WTC11 (cell line): ENCODE data around the gene OXGR1. TPM values are rescaled to one million over a fixed set of nuclear protein-coding genes. Genes with fewer than 3 reads are reported as not detected.

Experiments
- ATAC-seq: fragments of 200-7000 bp; cut with Tn5 transposase; 2 replicates; pipeline ENCODE4 v1.10.0; 2021; ENCODE audit warnings: mild to moderate bottlenecking, moderate library complexity
- CTCF ChIA-PET: fragments of 300-600 bp; sonication (Branson Sonifier 250); formaldehyde crosslinking; loops from one replicate; lab custom pipeline; 2021; ENCODE audit warnings: antibody characterized with exemption; lab: Charles Lee
- POLR2A ChIA-PET: fragments of 350-600 bp; sonication (Branson Sonifier 250); formaldehyde crosslinking; loops from one replicate; lab custom pipeline; 2021; ENCODE audit warnings: antibody characterized with exemption; lab: Charles Lee
- DNase-seq: peaks from one replicate; pipeline ENCODE4 v3.0.0; 2021; ENCODE audit warnings: low spot score
- H3K27ac Mint-ChIP-seq: 2 replicates; pipeline ENCODE4 v1.8.0; 2021; ENCODE audit warnings: mixed read lengths
- H3K27me3 Mint-ChIP-seq: 2 replicates; pipeline ENCODE4 v1.8.0; 2021; ENCODE audit warnings: low read depth, mild to moderate bottlenecking, moderate library complexity, mixed read lengths
- H3K36me3 Mint-ChIP-seq: 2 replicates; pipeline ENCODE4 v1.8.0; 2021; ENCODE audit warnings: mixed read lengths
- H3K4me1 Mint-ChIP-seq: 2 replicates; pipeline ENCODE4 v1.8.0; 2022; ENCODE audit warnings: mixed read lengths
- H3K4me3 Mint-ChIP-seq: 2 replicates; pipeline ENCODE4 v1.8.0; 2021; ENCODE audit warnings: mild to moderate bottlenecking, moderate library complexity, mixed read lengths
- H3K9me3 Mint-ChIP-seq: 2 replicates; pipeline ENCODE4 v1.8.0; 2021; ENCODE audit warnings: mixed read lengths
- ATF1 ChIP-seq: sonication (generic); formaldehyde crosslinking; IDR thresholded peaks from 2 replicates; pipeline ENCODE4 v1.8.1; 2023; ENCODE audit warnings: mild to moderate bottlenecking, moderate library complexity, missing genetic modification reagents
- CBFB ChIP-seq: sonication (generic); formaldehyde crosslinking; IDR thresholded peaks from 2 replicates; pipeline ENCODE4 v1.8.1; 2022; ENCODE audit warnings: mild to moderate bottlenecking, low read depth, missing genetic modification reagents
- CREB1 ChIP-seq: sonication (generic); formaldehyde crosslinking; IDR thresholded peaks from 2 replicates; pipeline ENCODE4 v1.8.0; 2023; ENCODE audit warnings: mild to moderate bottlenecking, missing genetic modification reagents
- ESRRA ChIP-seq: sonication (generic); formaldehyde crosslinking; IDR thresholded peaks from 2 replicates; pipeline ENCODE4 v1.8.1; 2022; ENCODE audit warnings: mild to moderate bottlenecking, missing genetic modification reagents, borderline replicate concordance
- ETV6 ChIP-seq: sonication (generic); formaldehyde crosslinking; IDR thresholded peaks from 2 replicates; pipeline ENCODE4 v1.8.1; 2022; ENCODE audit warnings: mild to moderate bottlenecking, missing genetic modification reagents
- NFATC4 ChIP-seq: fragments of 250-450 bp; sonication (Bioruptor Pico); IDR thresholded peaks from 2 replicates; pipeline ENCODE4 v1.9.0; 2021; ENCODE audit warnings: mild to moderate bottlenecking
- NR3C1 ChIP-seq: sonication (generic); formaldehyde crosslinking; conservative IDR thresholded peaks from 2 replicates; pipeline ENCODE4 v1.8.1; 2023; ENCODE audit warnings: low read depth, mild to moderate bottlenecking, missing genetic modification reagents
- OVOL2 ChIP-seq: fragments of 250-450 bp; sonication (Bioruptor Pico); IDR thresholded peaks from 2 replicates; pipeline ENCODE4 v1.9.0; 2021; ENCODE audit warnings: mild to moderate bottlenecking, borderline replicate concordance
- SMAD4 ChIP-seq: sonication (generic); formaldehyde crosslinking; IDR thresholded peaks from 2 replicates; pipeline ENCODE4 v1.8.0; 2022; ENCODE audit warnings: mild to moderate bottlenecking, missing genetic modification reagents
- SOX15 ChIP-seq: fragments of 250-450 bp; sonication (Bioruptor Pico); IDR thresholded peaks from 2 replicates; pipeline ENCODE4 v1.9.0; 2021; ENCODE audit warnings: mild to moderate bottlenecking
- TCF7 ChIP-seq: sonication (generic); formaldehyde crosslinking; IDR thresholded peaks from 2 replicates; pipeline ENCODE4 v1.8.0; 2022; ENCODE audit warnings: mild to moderate bottlenecking, low read depth, missing genetic modification reagents, moderate library complexity
- TEAD4 ChIP-seq: sonication (generic); formaldehyde crosslinking; IDR thresholded peaks from 2 replicates; pipeline ENCODE4 v1.8.0; 2022; ENCODE audit warnings: mild to moderate bottlenecking, missing genetic modification reagents
- TP53 ChIP-seq: sonication (generic); formaldehyde crosslinking; IDR thresholded peaks from 2 replicates; pipeline ENCODE4 v1.8.1; 2023; ENCODE audit warnings: mild to moderate bottlenecking, missing genetic modification reagents
- ZNF121 ChIP-seq: sonication (generic); formaldehyde crosslinking; IDR thresholded peaks from 2 replicates; pipeline ENCODE4 v1.8.0; 2023; ENCODE audit warnings: missing genetic modification reagents
- ZNF317 ChIP-seq: sonication (generic); formaldehyde crosslinking; IDR thresholded peaks from 2 replicates; pipeline ENCODE4 v1.8.1; 2023; ENCODE audit warnings: low read depth, mild to moderate bottlenecking, moderate library complexity, missing genetic modification reagents, borderline replicate concordance
- total RNA-seq: library from RNA; stranded (reverse); gene quantifications from 3 replicates; pipeline ENCODE4 v1.2.3, GENCODE V29; 2021
- TF ChIP-seq, protein P1 (sequence below): fragments of 250-450 bp; sonication (Bioruptor Pico); conservative IDR thresholded peaks from 2 replicates; pipeline ENCODE4 v1.9.0; 2021; ENCODE audit warnings: mild to moderate bottlenecking
- TF ChIP-seq, protein P2 (sequence below): fragments of 250-450 bp; sonication (Bioruptor Pico); IDR thresholded peaks from 2 replicates; pipeline ENCODE4 v1.9.0; 2021; ENCODE audit warnings: moderate library complexity, mild to moderate bottlenecking, inconsistent platforms, borderline replicate concordance
- TF ChIP-seq, protein P3 (sequence below): sonication (generic); formaldehyde crosslinking; conservative IDR thresholded peaks from 2 replicates; pipeline ENCODE4 v1.8.1; 2023; ENCODE audit warnings: mild to moderate bottlenecking, low read depth, missing genetic modification reagents, moderate library complexity
- TF ChIP-seq, protein P4 (sequence below): sonication (generic); formaldehyde crosslinking; IDR thresholded peaks from 2 replicates; pipeline ENCODE4 v1.8.0; 2022; ENCODE audit warnings: mild to moderate bottlenecking, missing genetic modification reagents
- TF ChIP-seq, protein P5 (sequence below): fragments of 250-450 bp; sonication (Bioruptor Pico); IDR thresholded peaks from 2 replicates; pipeline ENCODE4 v1.8.0; 2021; ENCODE audit warnings: mild to moderate bottlenecking
- TF ChIP-seq, protein P6 (sequence below): sonication (generic); formaldehyde crosslinking; IDR thresholded peaks from 2 replicates; pipeline ENCODE4 v1.8.0; 2022; ENCODE audit warnings: missing genetic modification reagents
- TF ChIP-seq, protein P7 (sequence below): sonication (generic); formaldehyde crosslinking; IDR thresholded peaks from 2 replicates; pipeline ENCODE4 v1.8.1; 2022; ENCODE audit warnings: low read depth, mild to moderate bottlenecking, moderate library complexity, missing genetic modification reagents, borderline replicate concordance

OXGR1 gene
- total RNA-seq, 1 experiment from 2014 or later: 0.39 TPM

DNA sequence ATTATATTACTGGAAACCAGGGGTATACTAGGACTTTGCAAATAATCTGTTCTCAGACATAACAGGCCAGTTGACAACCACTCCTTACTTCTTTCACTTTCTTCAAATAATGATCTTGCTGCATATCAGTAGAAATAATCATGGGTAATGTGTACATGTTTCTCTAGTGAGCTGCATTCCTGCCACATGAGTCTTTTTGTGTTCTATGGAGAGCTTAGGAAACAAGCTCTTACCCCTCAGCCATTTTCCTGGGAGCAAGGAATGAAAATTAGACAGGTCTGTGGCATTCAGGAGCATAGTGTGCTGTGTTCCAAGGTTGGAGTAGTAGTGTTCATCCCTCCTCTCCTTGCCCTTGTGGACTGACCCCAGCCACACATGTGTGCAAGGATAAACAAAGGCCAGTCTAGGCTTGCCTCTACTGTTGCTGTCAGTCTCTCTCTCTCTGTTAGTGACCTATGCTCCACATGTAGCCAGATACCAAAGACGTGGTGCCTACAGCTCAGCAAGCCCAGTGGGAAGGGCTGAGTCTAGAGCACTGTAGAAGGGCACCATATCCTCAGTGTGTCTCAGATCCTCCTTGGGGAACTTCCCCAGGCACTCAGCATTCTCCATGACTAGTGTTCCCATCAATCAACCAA, 11.5 kb upstream of the OXGR1 start:
- ChIA-PET POLR2A (no interaction called here), CTCF (interaction anchor here (0.6 kb wide), 1 partner anchor 11 kb away, joined by 3 read pairs; no protein-coding TSS in a partner anchor)
- H3K9me3 Mint-ChIP-seq: no peaks in the 10 kb centered on the region
- H3K27me3 Mint-ChIP-seq: peaks cover 60% of the 10 kb centered on the region
- H3K4me1 Mint-ChIP-seq: peaks cover under 1% of the 10 kb centered on the region
- H3K27ac Mint-ChIP-seq: no peak overlapping the region
- TF ChIP-seq, protein P1, sequence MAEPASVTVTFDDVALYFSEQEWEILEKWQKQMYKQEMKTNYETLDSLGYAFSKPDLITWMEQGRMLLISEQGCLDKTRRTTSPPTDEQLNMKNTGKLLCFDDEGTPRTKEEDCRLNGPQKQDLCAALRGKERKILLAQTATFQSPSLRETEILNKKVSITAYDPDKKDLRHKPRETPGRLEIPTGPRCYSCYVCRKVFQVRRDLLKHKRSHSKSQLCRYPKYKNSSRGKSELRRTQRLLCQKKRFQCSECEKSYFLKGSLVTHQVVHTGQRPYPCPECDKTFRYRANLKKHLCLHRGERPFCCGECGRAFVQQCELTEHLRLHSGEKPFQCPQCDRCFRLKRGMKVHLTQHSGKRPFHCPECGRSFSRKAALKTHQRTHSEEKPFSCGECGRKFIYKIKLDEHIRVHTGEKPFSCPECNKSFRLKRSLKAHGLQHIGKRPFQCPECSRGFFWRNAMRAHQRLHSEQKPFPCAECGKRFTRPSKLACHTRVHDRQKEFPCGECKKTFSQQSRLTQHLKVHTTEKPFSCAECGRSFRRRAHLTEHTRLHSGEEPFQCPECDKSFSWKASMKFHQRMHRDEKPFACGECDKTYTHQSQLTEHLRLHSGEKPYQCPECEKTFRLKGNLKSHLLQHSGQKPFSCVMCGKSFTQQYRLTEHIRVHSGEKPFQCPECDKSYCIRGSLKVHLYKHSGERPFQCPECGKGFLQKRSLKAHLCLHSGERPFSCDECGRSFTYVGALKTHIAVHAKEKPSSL (CRISPR knock-in tag): no peak
- TF ChIP-seq TEAD4 (CRISPR knock-in tag): no peak
- no peak for TF ChIP-seq CREB1 (CRISPR knock-in tag)
- no peak for TF ChIP-seq TP53 (CRISPR knock-in tag)
- TF ChIP-seq, protein P2, sequence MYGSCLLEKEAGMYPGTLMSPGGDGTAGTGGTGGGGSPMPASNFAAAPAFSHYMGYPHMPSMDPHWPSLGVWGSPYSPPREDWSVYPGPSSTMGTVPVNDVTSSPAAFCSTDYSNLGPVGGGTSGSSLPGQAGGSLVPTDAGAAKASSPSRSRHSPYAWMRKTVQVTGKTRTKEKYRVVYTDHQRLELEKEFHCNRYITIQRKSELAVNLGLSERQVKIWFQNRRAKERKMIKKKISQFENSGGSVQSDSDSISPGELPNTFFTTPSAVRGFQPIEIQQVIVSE (CRISPR knock-in tag): no peak
- TF ChIP-seq ATF1 (CRISPR knock-in tag): no peak
- TF ChIP-seq ZNF121 (CRISPR knock-in tag): no peak
- no peak for TF ChIP-seq ZNF317
- TF ChIP-seq OVOL2 (CRISPR knock-in tag): no peak
- TF ChIP-seq ESRRA: no peak
- TF ChIP-seq, protein P3, sequence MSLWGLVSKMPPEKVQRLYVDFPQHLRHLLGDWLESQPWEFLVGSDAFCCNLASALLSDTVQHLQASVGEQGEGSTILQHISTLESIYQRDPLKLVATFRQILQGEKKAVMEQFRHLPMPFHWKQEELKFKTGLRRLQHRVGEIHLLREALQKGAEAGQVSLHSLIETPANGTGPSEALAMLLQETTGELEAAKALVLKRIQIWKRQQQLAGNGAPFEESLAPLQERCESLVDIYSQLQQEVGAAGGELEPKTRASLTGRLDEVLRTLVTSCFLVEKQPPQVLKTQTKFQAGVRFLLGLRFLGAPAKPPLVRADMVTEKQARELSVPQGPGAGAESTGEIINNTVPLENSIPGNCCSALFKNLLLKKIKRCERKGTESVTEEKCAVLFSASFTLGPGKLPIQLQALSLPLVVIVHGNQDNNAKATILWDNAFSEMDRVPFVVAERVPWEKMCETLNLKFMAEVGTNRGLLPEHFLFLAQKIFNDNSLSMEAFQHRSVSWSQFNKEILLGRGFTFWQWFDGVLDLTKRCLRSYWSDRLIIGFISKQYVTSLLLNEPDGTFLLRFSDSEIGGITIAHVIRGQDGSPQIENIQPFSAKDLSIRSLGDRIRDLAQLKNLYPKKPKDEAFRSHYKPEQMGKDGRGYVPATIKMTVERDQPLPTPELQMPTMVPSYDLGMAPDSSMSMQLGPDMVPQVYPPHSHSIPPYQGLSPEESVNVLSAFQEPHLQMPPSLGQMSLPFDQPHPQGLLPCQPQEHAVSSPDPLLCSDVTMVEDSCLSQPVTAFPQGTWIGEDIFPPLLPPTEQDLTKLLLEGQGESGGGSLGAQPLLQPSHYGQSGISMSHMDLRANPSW (CRISPR knock-in tag): no peak
- TF ChIP-seq SMAD4 (CRISPR knock-in tag): no peak
- DNase-seq (no peak), ATAC-seq (no peak)
- no peaks in the 10 kb centered on the region for H3K36me3 Mint-ChIP-seq
- H3K4me3 Mint-ChIP-seq: no peak overlapping the region

DNA sequence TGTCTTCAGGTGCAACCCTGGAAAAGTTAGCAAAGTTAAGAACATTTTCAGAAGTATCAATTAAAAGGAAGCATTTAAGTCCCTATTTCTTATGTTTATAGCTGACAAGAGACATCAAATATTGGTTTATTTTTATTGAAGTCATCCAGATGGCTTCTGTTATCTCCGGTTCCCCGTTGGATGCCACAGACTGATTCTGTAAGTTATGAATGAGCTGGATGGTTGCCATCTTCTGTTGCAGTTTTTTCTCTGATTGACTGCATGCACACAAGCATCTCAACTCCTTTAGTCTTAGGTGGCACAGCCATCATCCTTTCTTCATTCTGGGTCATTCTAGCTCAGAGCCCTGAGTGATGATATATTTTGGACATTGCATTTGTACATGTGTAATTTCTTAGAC, 10.6 kb upstream of the OXGR1 start:
- H3K4me3 Mint-ChIP-seq: no peak overlapping the region
- no peak overlapping the region for H3K27ac Mint-ChIP-seq
- peaks cover 69% of the 10 kb centered on the region for H3K27me3 Mint-ChIP-seq
- DNase-seq (no peak), ATAC-seq (no peak)
- H3K9me3 Mint-ChIP-seq: no peaks in the 10 kb centered on the region
- ChIA-PET CTCF (no interaction called here), POLR2A (no interaction called here)
- peaks cover 6% of the 10 kb centered on the region for H3K4me1 Mint-ChIP-seq
- no peaks in the 10 kb centered on the region for H3K36me3 Mint-ChIP-seq
- TF ChIP-seq, protein P4, sequence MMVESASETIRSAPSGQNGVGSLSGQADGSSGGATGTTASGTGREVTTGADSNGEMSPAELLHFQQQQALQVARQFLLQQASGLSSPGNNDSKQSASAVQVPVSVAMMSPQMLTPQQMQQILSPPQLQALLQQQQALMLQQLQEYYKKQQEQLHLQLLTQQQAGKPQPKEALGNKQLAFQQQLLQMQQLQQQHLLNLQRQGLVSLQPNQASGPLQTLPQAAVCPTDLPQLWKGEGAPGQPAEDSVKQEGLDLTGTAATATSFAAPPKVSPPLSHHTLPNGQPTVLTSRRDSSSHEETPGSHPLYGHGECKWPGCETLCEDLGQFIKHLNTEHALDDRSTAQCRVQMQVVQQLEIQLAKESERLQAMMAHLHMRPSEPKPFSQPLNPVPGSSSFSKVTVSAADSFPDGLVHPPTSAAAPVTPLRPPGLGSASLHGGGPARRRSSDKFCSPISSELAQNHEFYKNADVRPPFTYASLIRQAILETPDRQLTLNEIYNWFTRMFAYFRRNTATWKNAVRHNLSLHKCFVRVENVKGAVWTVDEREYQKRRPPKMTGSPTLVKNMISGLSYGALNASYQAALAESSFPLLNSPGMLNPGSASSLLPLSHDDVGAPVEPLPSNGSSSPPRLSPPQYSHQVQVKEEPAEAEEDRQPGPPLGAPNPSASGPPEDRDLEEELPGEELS (CRISPR knock-in tag): no peak
- TF ChIP-seq NR3C1 (no peak), NFATC4 (CRISPR knock-in tag) (no peak), SOX15 (CRISPR knock-in tag) (no peak), ETV6 (CRISPR knock-in tag) (no peak), TCF7 (no peak), ATF1 (CRISPR knock-in tag) (no peak), CBFB (no peak)
- TF ChIP-seq, protein P5, sequence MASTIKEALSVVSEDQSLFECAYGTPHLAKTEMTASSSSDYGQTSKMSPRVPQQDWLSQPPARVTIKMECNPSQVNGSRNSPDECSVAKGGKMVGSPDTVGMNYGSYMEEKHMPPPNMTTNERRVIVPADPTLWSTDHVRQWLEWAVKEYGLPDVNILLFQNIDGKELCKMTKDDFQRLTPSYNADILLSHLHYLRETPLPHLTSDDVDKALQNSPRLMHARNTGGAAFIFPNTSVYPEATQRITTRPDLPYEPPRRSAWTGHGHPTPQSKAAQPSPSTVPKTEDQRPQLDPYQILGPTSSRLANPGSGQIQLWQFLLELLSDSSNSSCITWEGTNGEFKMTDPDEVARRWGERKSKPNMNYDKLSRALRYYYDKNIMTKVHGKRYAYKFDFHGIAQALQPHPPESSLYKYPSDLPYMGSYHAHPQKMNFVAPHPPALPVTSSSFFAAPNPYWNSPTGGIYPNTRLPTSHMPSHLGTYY (CRISPR knock-in tag): no peak
- TF ChIP-seq, protein P6, sequence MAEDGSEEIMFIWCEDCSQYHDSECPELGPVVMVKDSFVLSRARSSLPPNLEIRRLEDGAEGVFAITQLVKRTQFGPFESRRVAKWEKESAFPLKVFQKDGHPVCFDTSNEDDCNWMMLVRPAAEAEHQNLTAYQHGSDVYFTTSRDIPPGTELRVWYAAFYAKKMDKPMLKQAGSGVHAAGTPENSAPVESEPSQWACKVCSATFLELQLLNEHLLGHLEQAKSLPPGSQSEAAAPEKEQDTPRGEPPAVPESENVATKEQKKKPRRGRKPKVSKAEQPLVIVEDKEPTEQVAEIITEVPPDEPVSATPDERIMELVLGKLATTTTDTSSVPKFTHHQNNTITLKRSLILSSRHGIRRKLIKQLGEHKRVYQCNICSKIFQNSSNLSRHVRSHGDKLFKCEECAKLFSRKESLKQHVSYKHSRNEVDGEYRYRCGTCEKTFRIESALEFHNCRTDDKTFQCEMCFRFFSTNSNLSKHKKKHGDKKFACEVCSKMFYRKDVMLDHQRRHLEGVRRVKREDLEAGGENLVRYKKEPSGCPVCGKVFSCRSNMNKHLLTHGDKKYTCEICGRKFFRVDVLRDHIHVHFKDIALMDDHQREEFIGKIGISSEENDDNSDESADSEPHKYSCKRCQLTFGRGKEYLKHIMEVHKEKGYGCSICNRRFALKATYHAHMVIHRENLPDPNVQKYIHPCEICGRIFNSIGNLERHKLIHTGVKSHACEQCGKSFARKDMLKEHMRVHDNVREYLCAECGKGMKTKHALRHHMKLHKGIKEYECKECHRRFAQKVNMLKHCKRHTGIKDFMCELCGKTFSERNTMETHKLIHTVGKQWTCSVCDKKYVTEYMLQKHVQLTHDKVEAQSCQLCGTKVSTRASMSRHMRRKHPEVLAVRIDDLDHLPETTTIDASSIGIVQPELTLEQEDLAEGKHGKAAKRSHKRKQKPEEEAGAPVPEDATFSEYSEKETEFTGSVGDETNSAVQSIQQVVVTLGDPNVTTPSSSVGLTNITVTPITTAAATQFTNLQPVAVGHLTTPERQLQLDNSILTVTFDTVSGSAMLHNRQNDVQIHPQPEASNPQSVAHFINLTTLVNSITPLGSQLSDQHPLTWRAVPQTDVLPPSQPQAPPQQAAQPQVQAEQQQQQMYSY (CRISPR knock-in tag): no peak
- TF ChIP-seq, protein P7, sequence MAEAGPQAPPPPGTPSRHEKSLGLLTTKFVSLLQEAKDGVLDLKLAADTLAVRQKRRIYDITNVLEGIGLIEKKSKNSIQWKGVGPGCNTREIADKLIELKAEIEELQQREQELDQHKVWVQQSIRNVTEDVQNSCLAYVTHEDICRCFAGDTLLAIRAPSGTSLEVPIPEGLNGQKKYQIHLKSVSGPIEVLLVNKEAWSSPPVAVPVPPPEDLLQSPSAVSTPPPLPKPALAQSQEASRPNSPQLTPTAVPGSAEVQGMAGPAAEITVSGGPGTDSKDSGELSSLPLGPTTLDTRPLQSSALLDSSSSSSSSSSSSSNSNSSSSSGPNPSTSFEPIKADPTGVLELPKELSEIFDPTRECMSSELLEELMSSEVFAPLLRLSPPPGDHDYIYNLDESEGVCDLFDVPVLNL (CRISPR knock-in tag): no peak
